B cell (primary cell): ENCODE data around the gene SYTL1. TPM values are rescaled to one million over a fixed set of nuclear protein-coding genes. Genes with fewer than 3 reads are reported as not detected.

Experiments used
- ATAC-seq: fragments of 200-7000 bp; cut with Tn5 transposase; one replicate; pipeline ENCODE4 v1.10.0; 2021; ENCODE audit warnings: low read depth, mild to moderate bottlenecking, moderate number of reproducible peaks, moderate library complexity
- CTCF ChIA-PET: fragments of 350-600 bp; sonication (Branson Sonifier 250); formaldehyde crosslinking; loops from one replicate; lab custom pipeline; 2021; ENCODE audit warnings: antibody characterized with exemption, inconsistent platforms; lab: Charles Lee
- POLR2A ChIA-PET: fragments of 350-600 bp; sonication (Branson Sonifier 250); formaldehyde crosslinking; loops from one replicate; lab custom pipeline; 2021; ENCODE audit warnings: antibody characterized with exemption; lab: Charles Lee
- DNase-seq: peaks from one replicate; pipeline ENCODE4 v3.0.0; 2013
- H2AFZ ChIP-seq: 2 replicates; pipeline ENCODE4 v1.6.1; 2012; ENCODE audit warnings: mild to moderate bottlenecking, low read depth, low read length; ENCODE audit not compliant: insufficient read depth, poor library complexity, severe bottlenecking
- H3K27ac ChIP-seq, 2 donors: 1 replicate in 1 of 2; 2 replicates in 1 of 2; pipeline ENCODE4 v1.5.1; 2012 to 2013; ENCODE audit warnings: low read length in 2 of 2, mild to moderate bottlenecking in 2 of 2, moderate library complexity in 1 of 2
- H3K27me3 ChIP-seq, 4 experiments: fragments of 200-600 bp in 1 of 4; sonication (generic) in 1 of 4; replicated peaks in 1 of 4; 1 replicate in 2 of 4; 2 replicates in 2 of 4; pipeline versions ENCODE4 v1.6.1 to v1.7.0; 2013 to 2016; ENCODE audit warnings: low read length in 3 of 4, mild to moderate bottlenecking in 2 of 4, mixed read lengths in 1 of 4, moderate library complexity in 1 of 4; ENCODE audit not compliant: insufficient read depth in 4 of 4, control insufficient read depth in 3 of 4; ENCODE audit errors: control extremely low read depth in 1 of 4
- H3K36me3 ChIP-seq, 2 experiments: replicated peaks in 1 of 2; 1 replicate in 1 of 2; 2 replicates in 1 of 2; pipeline versions ENCODE4 v1.6.1 to v1.7.1; 2013; ENCODE audit warnings: low read length in 1 of 2; ENCODE audit not compliant: insufficient read depth in 2 of 2, control insufficient read depth in 1 of 2; ENCODE audit errors: control extremely low read depth in 1 of 2, extremely low read depth in 1 of 2
- H3K4me1 ChIP-seq, 2 donors: fragments of 200-600 bp in 1 of 2; sonication (generic) in 1 of 2; 1 replicate in 1 of 2; 2 replicates in 1 of 2; pipeline versions ENCODE4 v1.5.1 to v1.6.1; 2013 to 2017; ENCODE audit warnings: low read length in 2 of 2; ENCODE audit not compliant: control insufficient read depth in 2 of 2, insufficient read depth in 2 of 2
- H3K4me2 ChIP-seq: replicated peaks from 2 replicates; pipeline ENCODE3; 2012; ENCODE audit warnings: mild to moderate bottlenecking, low read depth, low read length; ENCODE audit not compliant: poor library complexity, severe bottlenecking
- H3K4me3 ChIP-seq, 5 experiments: fragments of 200-600 bp in 1 of 5; sonication (generic) in 1 of 5; 1 replicate in 3 of 5; 2 replicates in 2 of 5; pipeline versions ENCODE4 v1.5.1 to v1.7.0; 2011 to 2016; ENCODE audit warnings: low read length in 4 of 5, mild to moderate bottlenecking in 4 of 5, low read depth in 2 of 5, control low read depth in 1 of 5, moderate library complexity in 1 of 5; ENCODE audit not compliant: insufficient read depth in 1 of 5; ENCODE audit errors: control extremely low read depth in 1 of 5, extremely low read depth in 1 of 5
- H3K79me2 ChIP-seq: fragments of 200-600 bp; sonication (generic); one replicate; pipeline ENCODE4 v1.6.0; 2016; ENCODE audit warnings: low read length; ENCODE audit not compliant: control insufficient read depth, insufficient read depth
- H3K9ac ChIP-seq: fragments of 200-600 bp; sonication (generic); 2 replicates; pipeline ENCODE4 v1.6.1; 2017; ENCODE audit warnings: mild to moderate bottlenecking, low read length, moderate library complexity
- H3K9me3 ChIP-seq, 3 donors: one replicate each; pipeline versions ENCODE4 v1.6.1 to v1.7.1; 2013; ENCODE audit warnings: low read length in 2 of 3; ENCODE audit not compliant: control insufficient read depth in 2 of 3, insufficient read depth in 1 of 3; ENCODE audit errors: control extremely low read depth in 1 of 3
- H4K20me1 ChIP-seq: 2 replicates; pipeline ENCODE4 v1.6.0; 2012; ENCODE audit warnings: mild to moderate bottlenecking, low read length; ENCODE audit not compliant: insufficient read depth, control insufficient read depth, poor library complexity, severe bottlenecking
- H3K27ac Mint-ChIP-seq: one replicate; pipeline ENCODE4 v1.8.0; 2021; ENCODE audit warnings: mixed read lengths
- H3K27me3 Mint-ChIP-seq: one replicate; pipeline ENCODE4 v1.8.0; 2021; ENCODE audit warnings: mixed read lengths
- H3K4me1 Mint-ChIP-seq: one replicate; pipeline ENCODE4 v1.8.0; 2021; ENCODE audit warnings: mixed read lengths
- H3K4me3 Mint-ChIP-seq: one replicate; pipeline ENCODE4 v1.8.0; 2021; ENCODE audit warnings: mixed read lengths
- H3K9me3 Mint-ChIP-seq: one replicate; pipeline ENCODE4 v1.8.0; 2022; ENCODE audit warnings: mixed read lengths; ENCODE audit not compliant: insufficient read depth
- CTCF ChIP-seq: fragments of 200-600 bp; IDR thresholded peaks from one replicate; pipeline ENCODE4 v1.8.0; 2022; ENCODE audit warnings: antibody characterized with exemption, mild to moderate bottlenecking
- EZH2 ChIP-seq: IDR thresholded peaks from 2 replicates; pipeline ENCODE4 v1.6.1; 2012; ENCODE audit warnings: borderline replicate concordance, low read depth, mild to moderate bottlenecking, moderate library complexity, low read length; ENCODE audit not compliant: insufficient read depth, poor library complexity, severe bottlenecking
- WGBS: methylation state at CpG from one replicate; pipeline ENCODE4 v1.1.5; 2013; ENCODE audit warnings: missing lambda C conversion rate; ENCODE audit not compliant: insufficient coverage; 5-methylcytosine and 5-hydroxymethylcytosine counted together
- intact Hi-C: fragments of 100-400 bp; cut with micrococcal nuclease; formaldehyde crosslinking; loops from one replicate; pipeline ENCODE4 v1.10.0; 2022
- polyA plus RNA-seq: library from polyadenylated mRNA; depleted of rRNA; stranded (reverse); fragments of >200 nt; gene quantifications from 2 replicates; pipeline ENCODE4 v1.2.3, GENCODE V29; 2012
- total RNA-seq, 2 donors: library from RNA; stranded (reverse); fragments of 120-200 nt in 1 of 2; gene quantifications; 1 replicate in 1 of 2; 2 replicates in 1 of 2; pipeline versions ENCODE4 v1.2.3 to v1.2.4, GENCODE V29; 2013 to 2022

The SYTL1 gene
- total and polyA plus RNA-seq, 2 donors (not counting 1 experiment from before 2014, with no cell fraction given) = 159 to 444 TPM

- Histone ChIP-seq H2AFZ (peak overlapping the region; percentile 75), H3K4me2 (peak overlapping the region; percentile 96), H3K36me3 (no peaks in the 10 kb centered on the region), H3K79me2 (no peaks in the 10 kb centered on the region), H3K27ac (peak overlapping the region in 1 of 2 donors; percentile 50), H3K4me1 (peaks cover 12 to 24% of the 10 kb centered on the region in 2 donors), H3K9me3 (no peaks in the 10 kb centered on the region), H3K27me3 (no peaks in the 10 kb centered on the region), H4K20me1 (no peaks in the 10 kb centered on the region), H3K9ac (peak overlapping the region; percentile 68), H3K4me3 (peak overlapping the region in 4 of 5 experiments; percentile 34 to 60 (median 56))
- Mint-ChIP-seq H3K27ac (peak overlapping the region; percentile 26), H3K27me3 (peaks cover 3% of the 10 kb centered on the region), H3K4me3 (peak overlapping the region; percentile 75), H3K9me3 (no peaks in the 10 kb centered on the region), H3K4me1 (peaks cover 22% of the 10 kb centered on the region)
- 26% methylated on average over 20 of the region's 30 CpGs for WGBS
- DNase-seq (peak; percentile 40), ATAC-seq (no peak)
- intact Hi-C loops = loop anchor here (1.0 to 10.0 kb wide), 4 partner anchors 158 to 294 kb away; partner anchors contain the start of genes AHDC1 and WDTC1
- CTCF ChIA-PET = interaction anchor here (0.7 to 7.8 kb wide), 5 partner anchors 36 to 291 kb away, joined by 3 to 402 read pairs (median 6); partner anchors contain the start of gene AHDC1
- TF ChIP-seq EZH2 = no peak
- no peak for TF ChIP-seq CTCF
- POLR2A ChIA-PET = no interaction called here
Measured at GRCh38 chr1:27392778-27393635, 51.2 kb downstream of the SYTL1 start.
